GM12864 (cell line): ENCODE measurements around the gene C5orf47.

ENCODE experiments used
- DNase-seq: peaks from one replicate; pipeline ENCODE4 v3.0.0-alpha.2; 2011; ENCODE audit warnings: low read depth
- H3K4me3 ChIP-seq: 2 replicates; pipeline ENCODE4 v1.5.1; 2011; ENCODE audit warnings: mild to moderate bottlenecking, low read depth, low read length, control low read depth
- TF ChIP-seq, protein P1 (sequence below): IDR thresholded peaks from 2 replicates; pipeline ENCODE4 v1.5.1; 2011; ENCODE audit warnings: low read depth, mild to moderate bottlenecking, moderate library complexity, low read length, control low read depth, inconsistent platforms; ENCODE audit errors: missing control alignments

The C5orf47 gene

GRCh38 chr5:173981185-173981761, 7.7 kb upstream of the C5orf47 start:
- DNase-seq: no peak
- H3K4me3 ChIP-seq: no peak overlapping the region
- TF ChIP-seq, protein P1, sequence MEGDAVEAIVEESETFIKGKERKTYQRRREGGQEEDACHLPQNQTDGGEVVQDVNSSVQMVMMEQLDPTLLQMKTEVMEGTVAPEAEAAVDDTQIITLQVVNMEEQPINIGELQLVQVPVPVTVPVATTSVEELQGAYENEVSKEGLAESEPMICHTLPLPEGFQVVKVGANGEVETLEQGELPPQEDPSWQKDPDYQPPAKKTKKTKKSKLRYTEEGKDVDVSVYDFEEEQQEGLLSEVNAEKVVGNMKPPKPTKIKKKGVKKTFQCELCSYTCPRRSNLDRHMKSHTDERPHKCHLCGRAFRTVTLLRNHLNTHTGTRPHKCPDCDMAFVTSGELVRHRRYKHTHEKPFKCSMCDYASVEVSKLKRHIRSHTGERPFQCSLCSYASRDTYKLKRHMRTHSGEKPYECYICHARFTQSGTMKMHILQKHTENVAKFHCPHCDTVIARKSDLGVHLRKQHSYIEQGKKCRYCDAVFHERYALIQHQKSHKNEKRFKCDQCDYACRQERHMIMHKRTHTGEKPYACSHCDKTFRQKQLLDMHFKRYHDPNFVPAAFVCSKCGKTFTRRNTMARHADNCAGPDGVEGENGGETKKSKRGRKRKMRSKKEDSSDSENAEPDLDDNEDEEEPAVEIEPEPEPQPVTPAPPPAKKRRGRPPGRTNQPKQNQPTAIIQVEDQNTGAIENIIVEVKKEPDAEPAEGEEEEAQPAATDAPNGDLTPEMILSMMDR: no peak

DNA sequence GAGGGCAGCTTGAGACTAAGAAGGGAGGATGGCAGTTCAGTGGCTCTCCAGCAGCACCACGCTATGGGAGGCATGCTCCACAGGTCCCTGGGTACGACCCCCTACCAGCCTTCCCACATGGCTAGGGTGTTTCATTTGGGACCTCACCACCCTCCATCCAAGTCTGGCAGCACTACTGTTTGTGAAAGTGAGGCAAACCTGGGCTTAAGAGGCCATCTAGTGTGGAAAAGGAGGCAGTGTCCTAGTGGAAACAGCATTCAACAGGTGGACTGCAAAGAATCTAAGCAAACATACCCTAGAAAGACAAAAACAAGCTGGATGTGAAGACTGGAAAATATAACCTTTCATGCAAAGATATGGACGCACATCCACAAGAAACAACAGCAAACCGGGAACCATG, 4.8 kb upstream of the C5orf47 start:
- no peak overlapping the region for H3K4me3 ChIP-seq
- DNase-seq: no peak
- TF ChIP-seq, protein P1: peak; percentile 38

DNA sequence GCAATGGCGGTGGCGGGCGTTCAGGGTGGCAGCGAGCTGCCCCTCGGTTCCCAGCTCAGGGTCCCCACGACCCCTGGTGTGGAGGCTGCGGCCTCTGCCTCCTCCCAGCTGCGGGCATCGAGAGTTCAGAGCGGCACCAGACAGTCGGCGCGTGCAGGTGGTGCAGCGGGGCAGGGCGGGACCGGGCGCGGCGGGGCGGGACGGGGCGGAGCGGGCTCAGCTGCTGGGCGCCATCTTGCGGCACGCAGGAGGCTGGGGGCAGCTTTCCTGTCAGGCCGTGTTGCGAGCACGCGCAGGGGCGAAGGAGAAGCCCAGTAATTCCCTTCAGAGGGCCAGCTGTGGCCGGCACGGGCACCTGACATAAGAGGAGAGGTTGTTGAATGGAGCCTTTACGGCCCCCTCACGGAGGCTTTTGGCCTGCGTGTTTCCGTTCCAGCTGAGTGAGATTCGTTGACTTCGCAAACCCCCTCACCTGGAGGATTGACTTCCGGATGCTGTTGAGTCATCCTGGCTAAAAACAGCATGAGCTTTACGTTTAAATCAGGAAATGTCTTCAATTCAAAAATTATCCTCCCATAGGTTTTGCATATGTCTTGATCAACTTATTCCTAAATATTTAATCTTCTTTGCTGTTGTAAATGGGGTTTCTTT, 587 bp downstream of the C5orf47 start:
- H3K4me3 ChIP-seq: no peak overlapping the region
- TF ChIP-seq, protein P1: no peak
- DNase-seq: no peak

DNA sequence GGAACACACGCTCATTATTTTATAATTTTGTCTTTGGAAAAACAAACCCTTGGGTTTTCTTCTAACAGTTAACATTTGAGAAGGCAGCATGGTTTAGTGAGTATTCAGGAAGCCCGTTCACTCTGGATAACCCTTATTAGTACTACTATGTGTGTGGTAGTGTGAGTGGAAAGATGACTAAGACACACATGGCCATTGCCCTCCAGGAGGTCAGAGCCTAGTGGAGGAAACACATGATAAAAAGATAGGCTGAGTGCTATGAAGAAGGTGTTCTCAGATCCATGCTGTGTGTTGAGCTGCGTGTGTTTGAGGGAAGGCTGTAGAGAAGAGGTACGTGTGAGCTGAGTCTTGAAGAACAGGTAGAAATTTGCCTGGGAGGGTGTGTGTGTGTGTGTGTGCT, 8.4 kb downstream of the C5orf47 start:
- no peak overlapping the region for H3K4me3 ChIP-seq
- DNase-seq: no peak
- TF ChIP-seq, protein P1: no peak

DNA sequence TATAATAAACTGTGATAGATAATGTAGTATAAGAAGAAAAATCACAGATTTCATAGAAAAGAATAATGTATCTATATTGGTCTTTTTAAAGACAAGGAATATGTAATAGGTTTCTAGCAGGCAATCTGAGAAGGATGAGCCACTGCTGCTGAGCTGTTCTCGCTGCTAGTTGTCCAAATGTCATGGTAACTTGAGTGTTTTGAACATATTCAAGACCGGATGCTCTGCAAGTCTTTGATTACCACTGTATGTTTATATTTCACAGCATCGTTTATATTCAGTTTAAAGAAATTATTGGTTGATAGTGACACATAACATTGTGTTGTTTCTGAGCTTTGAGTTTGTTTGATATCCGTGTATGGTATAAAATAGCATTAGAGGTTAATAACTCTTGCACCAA, 9.6 kb downstream of the C5orf47 start:
- DNase-seq: no peak
- TF ChIP-seq, protein P1: no peak
- H3K4me3 ChIP-seq: no peak overlapping the region

DNA sequence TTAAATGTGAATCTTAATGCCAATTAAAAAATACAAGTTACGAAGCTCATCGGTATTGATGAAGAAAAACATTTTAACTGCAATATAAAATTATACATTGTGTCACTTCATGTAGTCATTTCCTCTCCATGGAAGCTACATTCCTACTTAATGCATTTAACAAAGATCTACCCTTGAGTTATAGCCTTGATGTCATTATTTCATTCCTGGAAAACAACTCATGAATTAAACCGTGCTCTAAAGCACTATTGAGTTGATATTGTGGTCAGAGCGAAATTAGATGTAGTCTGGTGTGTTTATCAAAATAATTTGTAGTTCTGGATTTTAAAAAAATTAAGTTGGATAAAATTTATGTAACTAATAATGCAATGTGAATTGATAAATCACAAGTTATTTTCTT, 11.1 kb downstream of the C5orf47 start:
- TF ChIP-seq, protein P1: no peak
- H3K4me3 ChIP-seq: no peak overlapping the region
- no peak for DNase-seq

DNA sequence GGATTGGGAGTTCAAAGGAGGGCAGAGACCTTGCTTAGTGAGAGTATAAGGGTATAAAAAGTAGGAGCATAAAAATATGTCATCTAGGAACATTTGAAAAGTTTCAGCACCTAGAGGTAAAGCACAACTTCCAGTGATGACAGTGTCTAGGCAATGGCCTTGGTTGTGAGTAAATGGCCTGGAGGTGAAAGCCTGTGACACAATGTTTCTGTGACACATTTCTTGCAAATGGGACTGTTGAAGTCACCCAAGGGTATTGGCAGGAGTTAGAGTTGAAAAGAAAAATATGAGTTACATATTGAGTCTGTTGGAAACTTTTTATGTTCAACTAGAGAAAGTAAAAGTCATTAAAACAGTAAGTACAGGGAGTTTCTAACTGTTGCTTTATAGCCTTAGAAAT, 14.8 kb downstream of the C5orf47 start:
- no peak overlapping the region for H3K4me3 ChIP-seq
- no peak for DNase-seq
- TF ChIP-seq, protein P1: no peak
